ENCODE data around the gene ECD.

Gene ECD

GRCh38 chr10:73094986-73095480 is 72.8 kb downstream of the ECD start:
- H3K4me1 ChIP-seq (ENCODE audit: insufficient read depth, low read length): peaks cover 33% of the 10 kb centered on the region
- H3K4me3 ChIP-seq (ENCODE audit: low read depth in 1 of 2, low read length in 2 of 2): peak overlapping the region; percentile 48 to 77; a peak in 3 of 4 replicates
- H4K20me1 ChIP-seq (ENCODE audit: insufficient read depth, low read length): peaks cover 11% of the 10 kb centered on the region
- H3K4me2 ChIP-seq (ENCODE audit: insufficient read depth, low read length): peak overlapping the region; percentile 69
- H3K27me3 ChIP-seq (ENCODE audit: insufficient read depth, low read length, poor library complexity): no peaks in the 10 kb centered on the region
- H3K36me3 ChIP-seq (ENCODE audit: insufficient read depth, low read length): no peaks in the 10 kb centered on the region; the same call in 1 of the 2 replicates
- peak overlapping the region; percentile 84 for H3K9ac ChIP-seq (ENCODE audit: low read depth, low read length)
- TF ChIP-seq EZH2 (IDR thresholded peaks at IDR 0.05; ENCODE audit: borderline replicate concordance, low read depth, low read length, severe bottlenecking) (no peak), CTCF (IDR thresholded peaks at IDR 0.05; ENCODE audit: borderline replicate concordance, extremely low read depth, low read length, poor library complexity, severe bottlenecking) (no peak)
- H3K27ac ChIP-seq (ENCODE audit: low read length): peak overlapping the region; percentile 80
- no peaks in the 10 kb centered on the region for H3K9me3 ChIP-seq (ENCODE audit: insufficient read depth, low read length, severe bottlenecking)
- no peak for DNase-seq
- ATAC-seq (ENCODE audit: insufficient read depth, low read depth): no peak
- H2AFZ ChIP-seq (ENCODE audit: low read depth, low read length): no peak overlapping the region
- peaks cover 64% of the 10 kb centered on the region for H3K79me2 ChIP-seq (ENCODE audit: insufficient read depth, low read length)

GRCh38 chr10:73093922-73094850 is 73.6 kb downstream of the ECD start:
- TF ChIP-seq EZH2 (IDR thresholded peaks at IDR 0.05; ENCODE audit: borderline replicate concordance, low read depth, low read length, severe bottlenecking) (no peak), CTCF (IDR thresholded peaks at IDR 0.05; ENCODE audit: borderline replicate concordance, extremely low read depth, low read length, poor library complexity, severe bottlenecking) (no peak)
- Histone ChIP-seq H3K79me2 (ENCODE audit: insufficient read depth, low read length) (peaks cover 72% of the 10 kb centered on the region), H4K20me1 (ENCODE audit: insufficient read depth, low read length) (peaks cover 16% of the 10 kb centered on the region), H3K36me3 (ENCODE audit: insufficient read depth, low read length) (no peaks in the 10 kb centered on the region; the same call in 1 of the 2 replicates), H3K27me3 (ENCODE audit: insufficient read depth, low read length, poor library complexity) (no peaks in the 10 kb centered on the region), H3K27ac (ENCODE audit: low read length) (peak overlapping the region; percentile 41; the same call in 1 of the 2 replicates), H3K9me3 (ENCODE audit: insufficient read depth, low read length, severe bottlenecking) (no peaks in the 10 kb centered on the region), H3K4me2 (ENCODE audit: insufficient read depth, low read length) (peak overlapping the region; percentile 69), H3K9ac (ENCODE audit: low read depth, low read length) (peak overlapping the region; percentile 84), H2AFZ (ENCODE audit: low read depth, low read length) (no peak overlapping the region), H3K4me1 (ENCODE audit: insufficient read depth, low read length) (peaks cover 33% of the 10 kb centered on the region), H3K4me3 (ENCODE audit: low read depth in 1 of 2, low read length in 2 of 2) (peak overlapping the region; percentile 48 to 77; a peak in 3 of 4 replicates)
- ATAC-seq (ENCODE audit: insufficient read depth, low read depth) (no peak), DNase-seq (no peak)

- no peak overlapping the region for H3K27ac ChIP-seq (ENCODE audit: low read length)
- TF ChIP-seq CTCF (IDR thresholded peaks at IDR 0.05; ENCODE audit: borderline replicate concordance, extremely low read depth, low read length, poor library complexity, severe bottlenecking): no peak
- no peak for TF ChIP-seq EZH2 (IDR thresholded peaks at IDR 0.05; ENCODE audit: borderline replicate concordance, low read depth, low read length, severe bottlenecking)
- H4K20me1 ChIP-seq (ENCODE audit: insufficient read depth, low read length): peaks cover 21% of the 10 kb centered on the region
- no peaks in the 10 kb centered on the region for H3K9me3 ChIP-seq (ENCODE audit: insufficient read depth, low read length, severe bottlenecking)
- peaks cover 86% of the 10 kb centered on the region for H3K79me2 ChIP-seq (ENCODE audit: insufficient read depth, low read length)
- H3K4me2 ChIP-seq (ENCODE audit: insufficient read depth, low read length): peak overlapping the region; percentile 38; the same call in 1 of the 2 replicates
- H3K9ac ChIP-seq (ENCODE audit: low read depth, low read length): no peak overlapping the region
- no peak overlapping the region for H2AFZ ChIP-seq (ENCODE audit: low read depth, low read length)
- H3K27me3 ChIP-seq (ENCODE audit: insufficient read depth, low read length, poor library complexity): no peaks in the 10 kb centered on the region
- no peak for ATAC-seq (ENCODE audit: insufficient read depth, low read depth)
- DNase-seq: no peak
- H3K4me1 ChIP-seq (ENCODE audit: insufficient read depth, low read length): peaks cover 31% of the 10 kb centered on the region
- H3K4me3 ChIP-seq (ENCODE audit: low read depth in 1 of 2, low read length in 2 of 2): no peak overlapping the region
- no peaks in the 10 kb centered on the region; the same call in 1 of the 2 replicates for H3K36me3 ChIP-seq (ENCODE audit: insufficient read depth, low read length)
Measured at GRCh38 chr10:73092830-73093229, 75.0 kb downstream of the ECD start.
